Gastrocnemius medialis (tissue), 4 donors: ENCODE results near the gene PLS1.

Experiments
- POLR2A ChIP-seq, 2 donors: fragments of 450-650 bp; IDR thresholded peaks; one replicate each; pipeline ENCODE4 v1.6.1; 2017; ENCODE audit warnings: antibody characterized with exemption in 2 of 2, mild to moderate bottlenecking in 2 of 2, moderate library complexity in 2 of 2
- TF ChIP-seq, protein P1 (sequence below), 5 experiments: fragments of 450-650 bp in 3 of 5; fragments of 200-600 bp in 2 of 5; sonication (generic) in 2 of 5; IDR thresholded peaks in 4 of 5; conservative IDR thresholded peaks in 1 of 5; 1 replicate in 4 of 5; 2 replicates in 1 of 5; pipeline ENCODE4 v1.5.1; 2016 to 2019; ENCODE audit warnings: antibody characterized with exemption in 5 of 5, mild to moderate bottlenecking in 3 of 5, moderate library complexity in 3 of 5

- TF ChIP-seq, protein P1, sequence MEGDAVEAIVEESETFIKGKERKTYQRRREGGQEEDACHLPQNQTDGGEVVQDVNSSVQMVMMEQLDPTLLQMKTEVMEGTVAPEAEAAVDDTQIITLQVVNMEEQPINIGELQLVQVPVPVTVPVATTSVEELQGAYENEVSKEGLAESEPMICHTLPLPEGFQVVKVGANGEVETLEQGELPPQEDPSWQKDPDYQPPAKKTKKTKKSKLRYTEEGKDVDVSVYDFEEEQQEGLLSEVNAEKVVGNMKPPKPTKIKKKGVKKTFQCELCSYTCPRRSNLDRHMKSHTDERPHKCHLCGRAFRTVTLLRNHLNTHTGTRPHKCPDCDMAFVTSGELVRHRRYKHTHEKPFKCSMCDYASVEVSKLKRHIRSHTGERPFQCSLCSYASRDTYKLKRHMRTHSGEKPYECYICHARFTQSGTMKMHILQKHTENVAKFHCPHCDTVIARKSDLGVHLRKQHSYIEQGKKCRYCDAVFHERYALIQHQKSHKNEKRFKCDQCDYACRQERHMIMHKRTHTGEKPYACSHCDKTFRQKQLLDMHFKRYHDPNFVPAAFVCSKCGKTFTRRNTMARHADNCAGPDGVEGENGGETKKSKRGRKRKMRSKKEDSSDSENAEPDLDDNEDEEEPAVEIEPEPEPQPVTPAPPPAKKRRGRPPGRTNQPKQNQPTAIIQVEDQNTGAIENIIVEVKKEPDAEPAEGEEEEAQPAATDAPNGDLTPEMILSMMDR (IDR thresholded peaks at IDR 0.05 in 4 of 5, conservative IDR thresholded peaks at IDR 0.05 in 1 of 5): no peak
- no peak for TF ChIP-seq POLR2A (IDR thresholded peaks at IDR 0.05)
Observed at GRCh38 chr3:142609136-142609535, 12.9 kb downstream of the PLS1 start.
